ENCODE measurements around the gene ZNF230. TPM values are rescaled to one million over a fixed set of nuclear protein-coding genes. Genes with fewer than 3 reads are reported as not detected.

ZNF230 gene
- total RNA-seq, result 3.1 and 4.5 TPM in 2 replicates

DNA sequence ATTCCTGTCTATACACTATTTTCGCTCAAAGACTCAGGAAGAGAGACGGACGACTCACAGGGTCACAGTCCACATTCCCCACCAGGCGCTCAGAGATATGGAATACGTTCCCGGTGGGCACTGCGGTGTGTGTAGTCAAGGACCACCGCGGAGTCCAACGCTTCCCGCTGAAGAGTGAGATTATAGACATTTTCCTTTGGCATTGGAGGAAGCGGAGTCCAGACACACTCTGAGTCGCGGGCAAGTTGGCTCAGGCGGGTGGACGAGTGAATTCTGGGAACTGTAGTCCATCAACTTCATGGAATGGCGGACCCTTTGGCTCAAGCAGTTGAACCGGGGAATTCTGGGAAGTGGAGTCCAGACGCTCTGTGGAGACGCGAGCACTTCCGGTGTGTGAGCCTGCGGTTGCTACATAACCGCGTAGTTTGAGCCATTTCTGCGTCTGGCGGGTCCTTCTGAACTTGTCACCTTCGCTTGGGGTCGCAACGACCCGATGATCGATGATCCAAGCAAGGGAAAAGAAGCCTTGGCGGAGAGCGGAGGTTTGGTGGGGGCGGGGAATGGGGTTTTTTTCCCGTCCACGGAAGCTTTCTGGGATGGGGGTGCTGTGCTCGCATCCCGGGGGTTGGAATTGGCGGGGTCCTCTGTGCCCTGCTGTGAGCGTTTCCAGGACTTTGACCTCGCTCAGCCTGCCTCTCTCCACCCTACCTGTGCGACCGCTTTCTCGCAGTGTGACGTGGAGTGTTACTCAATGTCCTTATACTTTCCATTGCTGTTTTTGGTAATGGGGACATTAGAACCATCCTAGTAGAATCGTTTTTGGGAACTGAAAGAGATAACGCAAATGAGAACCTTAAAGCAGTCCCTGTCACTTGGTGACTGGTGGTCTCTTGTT is at the start of gene ZNF230:
ZNF230 (plus strand) TSS at position 392 of the 895 bp plus-strand sequence. CDS start 4,122 bp downstream, outside the sequence.

DNA sequence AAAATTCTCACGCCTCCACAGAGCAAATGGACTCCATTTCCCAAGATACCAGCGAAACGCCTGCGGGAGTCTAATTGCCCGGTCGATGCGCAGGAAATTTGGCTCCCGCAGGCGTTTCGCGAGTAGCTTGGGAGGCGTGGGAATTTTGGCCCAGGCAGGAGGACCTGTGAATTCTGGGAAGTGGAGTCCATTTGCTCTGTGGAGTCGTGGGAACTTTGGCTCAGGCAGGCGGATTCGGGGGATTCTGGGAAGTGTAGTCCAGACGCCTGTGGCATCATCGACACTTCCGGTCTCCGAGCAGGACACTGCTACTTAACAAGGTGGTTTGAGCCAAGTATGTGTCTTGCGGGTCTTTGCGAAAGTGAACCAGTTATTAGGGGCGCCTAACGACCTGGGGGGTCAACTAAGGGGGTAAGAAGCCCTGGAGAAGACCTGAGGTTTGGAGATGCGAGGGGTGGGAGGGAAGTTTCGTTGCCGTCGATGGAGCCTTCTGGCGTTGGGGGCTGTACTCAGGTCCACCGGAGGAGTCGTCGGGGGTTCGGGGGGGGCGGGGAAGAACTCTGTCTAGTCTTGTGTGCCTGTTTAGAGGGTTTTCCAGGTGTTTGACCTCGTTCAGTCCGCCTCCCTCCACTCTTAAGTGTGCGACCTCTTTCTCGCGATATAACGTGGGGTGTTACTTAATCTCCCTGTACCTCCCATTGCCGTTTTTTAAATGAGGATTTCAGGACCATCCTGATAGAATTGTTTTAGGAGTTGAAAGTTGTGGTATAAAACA is 18.7 kb upstream of the ZNF230 start, which contains the start of gene ZNF155:
ZNF155 (plus strand) TSS at position 277 of the 775 bp plus-strand sequence. CDS start 4,356 bp downstream, outside the sequence.

DNA sequence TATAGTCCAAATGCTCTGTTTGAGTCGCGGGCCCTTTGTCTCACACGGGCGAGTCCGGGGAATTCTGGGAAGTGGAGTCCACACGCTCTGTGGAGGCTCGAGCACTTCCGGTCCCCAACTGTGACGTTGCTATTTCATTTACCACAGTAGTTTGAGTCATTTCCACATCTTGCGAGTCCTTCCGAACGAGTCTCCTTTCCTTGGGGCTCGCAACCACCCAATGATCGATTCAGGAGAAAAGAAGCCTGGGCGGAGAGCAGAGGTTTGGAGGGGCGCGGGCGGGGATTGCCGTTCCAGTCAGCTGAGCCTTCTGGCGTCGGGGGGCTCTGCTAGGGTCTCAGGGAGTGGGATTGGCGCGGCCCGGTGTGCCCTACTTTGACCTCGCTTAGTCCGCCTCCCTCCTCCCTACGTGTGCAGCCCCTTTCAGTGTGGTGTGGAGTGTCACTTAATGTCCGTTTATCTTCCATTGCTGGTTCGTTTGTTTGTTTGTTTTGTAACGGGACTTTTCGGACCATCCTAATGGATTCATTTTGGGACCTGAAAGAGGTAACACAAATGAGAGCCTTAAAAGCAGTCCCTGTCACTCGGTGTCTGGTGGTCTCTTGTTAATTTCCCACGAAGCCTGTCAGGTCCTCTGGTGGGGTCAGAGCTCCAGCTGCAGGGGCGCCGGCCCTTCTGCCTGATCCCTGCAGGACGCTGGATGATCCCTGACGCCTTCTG is 22.6 kb downstream of the ZNF230 start, which contains the start of gene ZNF222:
ZNF222 (plus strand) TSS at position 163 of the 720 bp plus-strand sequence; CDS start at position 221, 58 bp downstream.

DNA sequence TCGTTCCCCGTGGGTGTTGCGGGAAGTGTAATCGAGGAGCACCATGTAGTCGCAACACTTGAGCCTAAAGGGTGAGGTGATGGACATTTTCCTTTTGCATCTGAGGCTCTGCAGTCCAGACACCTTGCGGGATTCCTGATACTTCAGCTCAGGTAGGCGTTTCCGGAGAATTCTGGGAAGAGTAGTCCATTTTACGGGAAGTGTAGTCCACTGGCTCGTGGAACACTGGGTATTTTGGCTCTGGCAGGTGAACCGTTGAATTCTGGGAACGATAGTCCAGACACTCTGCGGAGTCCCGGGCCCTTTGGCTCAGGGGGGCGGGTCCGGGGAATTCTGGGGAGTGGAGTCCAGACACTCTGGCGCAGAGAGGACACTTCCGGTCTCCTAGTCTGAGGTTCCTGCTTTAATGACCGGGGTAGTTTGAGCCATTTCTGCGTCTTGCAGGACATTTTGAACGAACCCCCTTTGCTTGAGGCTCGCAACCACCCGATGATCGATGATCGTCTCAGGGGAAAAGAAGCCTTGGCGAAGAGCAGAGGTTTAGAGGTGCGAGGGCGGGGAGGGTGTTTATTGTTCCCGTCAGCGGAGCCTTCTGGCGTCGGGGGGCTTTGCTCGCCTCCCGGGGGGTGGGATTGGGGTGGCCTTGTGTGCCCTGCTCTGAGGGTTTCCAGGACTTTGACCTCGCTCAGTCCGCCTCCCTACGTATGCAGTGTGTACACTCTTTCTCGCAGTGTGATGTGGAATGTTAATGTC is 49.1 kb downstream of the ZNF230 start, which contains the start of gene ZNF223:
ZNF223 (plus strand) TSS at position 387 of the 753 bp plus-strand sequence. CDS start 3,141 bp downstream, outside the sequence.

Other genes starting within 250 kb of the ZNF230 start
- gene SMG9, start 248.0 kb upstream of the ZNF230 start, total RNA-seq, result 4.8 and 6.8 TPM in 2 replicates
- 3.8 and 4.5 TPM in 2 replicates for gene KCNN4, start 222.0 kb upstream of the ZNF230 start, total RNA-seq
- 0.19 and 2.8 TPM in 2 replicates for gene LYPD5, start 200.5 kb upstream of the ZNF230 start, total RNA-seq
- 10.0 and 14.1 TPM in 2 replicates for gene ZNF283, start 175.6 kb upstream of the ZNF230 start, total RNA-seq
- gene ZNF404, start 119.0 kb upstream of the ZNF230 start, total RNA-seq, result 1.5 and 5.6 TPM in 2 replicates
- 18.6 and 18.8 TPM in 2 replicates for gene ZNF45, start 67.7 kb upstream of the ZNF230 start, total RNA-seq
- gene ZNF221, start 51.7 kb upstream of the ZNF230 start, total RNA-seq, result 5.9 and 9.6 TPM in 2 replicates
- 5.8 and 8.5 TPM in 2 replicates for gene ZNF155, start 18.8 kb upstream of the ZNF230 start, total RNA-seq
- gene ZNF222, start 22.4 kb downstream of the ZNF230 start, total RNA-seq, result 6.3 and 6.5 TPM in 2 replicates
- 4.2 and 5.4 TPM in 2 replicates for gene ZNF223, start 49.1 kb downstream of the ZNF230 start, total RNA-seq
- gene ZNF284, start 69.2 kb downstream of the ZNF230 start, total RNA-seq, result 2.5 and 3.7 TPM in 2 replicates
- 20.9 and 34.7 TPM in 2 replicates for gene ZNF224, start 91.4 kb downstream of the ZNF230 start, total RNA-seq
- gene ZNF225, start 110.4 kb downstream of the ZNF230 start, total RNA-seq, result 5.2 and 6.5 TPM in 2 replicates
- gene ZNF234, start 138.6 kb downstream of the ZNF230 start, total RNA-seq, result 9.6 and 15.5 TPM in 2 replicates
- 15.9 and 21.7 TPM in 2 replicates for gene ZNF226, start 162.1 kb downstream of the ZNF230 start, total RNA-seq
- 17.2 and 17.3 TPM in 2 replicates for gene ZNF227, start 209.6 kb downstream of the ZNF230 start, total RNA-seq

Data from regular cardiac myocyte (primary cell).